ENCODE measurements around the gene SPTBN4. TPM values are rescaled to one million over a fixed set of nuclear protein-coding genes. Genes with fewer than 3 reads are reported as not detected.
A peak's percentile ranks its signal among the peaks of the same experiment; 100 is the strongest.

The SPTBN4 gene
- total RNA-seq, 1 experiment from 2014 or later, result 0.82 TPM

- TF ChIP-seq CTCF (IDR thresholded peaks at IDR 0.05; ENCODE audit: insufficient read depth in 1 of 2, low read depth in 1 of 2, low read length in 1 of 2, severe bottlenecking in 1 of 2, unreplicated experiment in 1 of 2), result no peak
- H3K9me3 ChIP-seq, result no peaks in the 10 kb centered on the region
- H3K27ac Mint-ChIP-seq (ENCODE audit: unreplicated experiment), result no peak overlapping the region
- BruUV-seq (replicated peaks), result no TSS peak
- H3K27me3 Mint-ChIP-seq (ENCODE audit: insufficient read depth, unreplicated experiment), result no peaks in the 10 kb centered on the region
- POLR2A ChIA-PET, result no interaction called here
- no peaks in the 10 kb centered on the region for H3K36me3 ChIP-seq (ENCODE audit: control insufficient read depth, insufficient read depth, low read length)
- no peaks in the 10 kb centered on the region for H3K27me3 ChIP-seq (replicated peaks; ENCODE audit: control insufficient read depth, insufficient read depth, low read length)
- H3K4me1 Mint-ChIP-seq (ENCODE audit: low read depth, unreplicated experiment), result peaks cover 39% of the 10 kb centered on the region
- peak overlapping the region; percentile 97 for H3K4me3 Mint-ChIP-seq (ENCODE audit: unreplicated experiment)
- intact Hi-C loops (cut with micrococcal nuclease; ENCODE audit: unreplicated experiment), result no loop called here
- CTCF ChIA-PET, result no interaction called here
- H3K9me3 Mint-ChIP-seq (ENCODE audit: unreplicated experiment), result no peaks in the 10 kb centered on the region
- DNase-seq, result peak in 1 of 2 experiments; percentile 37
- H3K4me1 ChIP-seq, result peaks cover 23% of the 10 kb centered on the region
- H3K4me3 ChIP-seq (ENCODE audit: low read depth, low read length), result no peak overlapping the region
- peaks cover 30% of the 10 kb centered on the region for H3K36me3 Mint-ChIP-seq (ENCODE audit: insufficient read depth, unreplicated experiment)
Observed at GRCh38 chr19:40611900-40612698, 145.3 kb downstream of the SPTBN4 start.

GRCh38 chr19:40612831-40613689 is 146.3 kb downstream of the SPTBN4 start:
- Histone ChIP-seq H3K27me3 (replicated peaks; ENCODE audit: control insufficient read depth, insufficient read depth, low read length) (no peaks in the 10 kb centered on the region), H3K36me3 (ENCODE audit: control insufficient read depth, insufficient read depth, low read length) (no peaks in the 10 kb centered on the region), H3K4me3 (ENCODE audit: low read depth, low read length) (peak overlapping the region; percentile 71), H3K4me1 (peaks cover 14% of the 10 kb centered on the region), H3K9me3 (no peaks in the 10 kb centered on the region)
- H3K27me3 Mint-ChIP-seq (ENCODE audit: insufficient read depth, unreplicated experiment), result no peaks in the 10 kb centered on the region
- H3K27ac Mint-ChIP-seq (ENCODE audit: unreplicated experiment), result peak overlapping the region; percentile 97
- peaks cover 29% of the 10 kb centered on the region for H3K4me1 Mint-ChIP-seq (ENCODE audit: low read depth, unreplicated experiment)
- DNase-seq, result peak; percentile 49 to 52
- ChIA-PET POLR2A (interaction anchor here (0.6 kb wide), 1 partner anchor 746 kb away, joined by 3 read pairs; no protein-coding TSS in a partner anchor), CTCF (interaction anchor here (0.6 to 2.6 kb wide), 2 partner anchors 9 to 22 kb away, joined by 3 to 13 read pairs; no protein-coding TSS in a partner anchor)
- intact Hi-C loops (cut with micrococcal nuclease; ENCODE audit: unreplicated experiment), result no loop called here
- H3K36me3 Mint-ChIP-seq (ENCODE audit: insufficient read depth, unreplicated experiment), result peaks cover 27% of the 10 kb centered on the region
- no peak for TF ChIP-seq CTCF (IDR thresholded peaks at IDR 0.05; ENCODE audit: insufficient read depth in 1 of 2, low read depth in 1 of 2, low read length in 1 of 2, severe bottlenecking in 1 of 2, unreplicated experiment in 1 of 2)
- H3K9me3 Mint-ChIP-seq (ENCODE audit: unreplicated experiment), result no peaks in the 10 kb centered on the region
- H3K4me3 Mint-ChIP-seq (ENCODE audit: unreplicated experiment), result peak overlapping the region; percentile 97
- BruUV-seq (replicated peaks), result no TSS peak
